DMS53 treated with DMSO at 0.1 percent for 48 hours (cell line): ENCODE results near the gene TFAP2A.

Source experiments
- DNase-seq: peaks from one replicate; lab custom pipeline; 2025; ENCODE audit not compliant: unreplicated experiment; lab: John Stamatoyannopoulos, UW

The TFAP2A gene

GRCh38 chr6:10413262-10413849, 1.5 kb downstream of the TFAP2A start:
- DNase-seq = no peak

GRCh38 chr6:10412461-10413261, 2.2 kb downstream of the TFAP2A start:
- DNase-seq = no peak

- no peak for DNase-seq
Measured at GRCh38 chr6:10411971-10412460, 2.9 kb downstream of the TFAP2A start.

GRCh38 chr6:10411131-10411970, 3.5 kb downstream of the TFAP2A start:
- no peak for DNase-seq

- DNase-seq = no peak
Measured at GRCh38 chr6:10410207-10411050, 4.4 kb downstream of the TFAP2A start.

- DNase-seq = no peak
Measured at GRCh38 chr6:10409731-10410206, 5.1 kb downstream of the TFAP2A start.

- no peak for DNase-seq
Measured at GRCh38 chr6:10409233-10409721, 5.6 kb downstream of the TFAP2A start.

GRCh38 chr6:10408457-10408856, 6.4 kb downstream of the TFAP2A start:
- DNase-seq = no peak

- DNase-seq = no peak
Measured at GRCh38 chr6:10407674-10408054, 7.2 kb downstream of the TFAP2A start.

- no peak for DNase-seq
Measured at GRCh38 chr6:10407018-10407673, 7.7 kb downstream of the TFAP2A start.

GRCh38 chr6:10406556-10406955, 8.3 kb downstream of the TFAP2A start:
- no peak for DNase-seq

GRCh38 chr6:10405513-10405900, 9.4 kb downstream of the TFAP2A start:
- no peak for DNase-seq

- DNase-seq = no peak
Measured at GRCh38 chr6:10404799-10405512, 9.9 kb downstream of the TFAP2A start.

- peak; percentile 55 for DNase-seq
Measured at GRCh38 chr6:10404107-10404798, 10.6 kb downstream of the TFAP2A start.

GRCh38 chr6:10403385-10404106, 11.3 kb downstream of the TFAP2A start:
- DNase-seq = no peak

GRCh38 chr6:10402648-10403311, 12.1 kb downstream of the TFAP2A start:
- DNase-seq = no peak

GRCh38 chr6:10401632-10402223, 13.1 kb downstream of the TFAP2A start:
- no peak for DNase-seq
